CD4-positive, CD25-positive, alpha-beta regulatory T cell (primary cell): Measurements from ENCODE around the gene THTPA. TPM values are rescaled to one million over a fixed set of nuclear protein-coding genes. Genes with fewer than 3 reads are reported as not detected.

Source experiments
- ATAC-seq, 2 donors: fragments of 150-1000 bp; cut with Tn5 transposase; one replicate each; pipeline ENCODE4 v1.10.0; 2021; ENCODE audit warnings: low read depth in 2 of 2, moderate number of reproducible peaks in 2 of 2, moderate library complexity in 1 of 2
- DNase-seq, 3 donors: peaks; one replicate each; pipeline versions ENCODE4 v3.0.0 to v3.0.0-alpha.2; 2012 to 2022; ENCODE audit warnings: mixed read lengths in 1 of 3
- H3K27ac ChIP-seq: one replicate; pipeline ENCODE4 v1.7.0; 2013; ENCODE audit warnings: mild to moderate bottlenecking, low read length; ENCODE audit not compliant: insufficient read depth, poor library complexity, severe bottlenecking
- H3K27me3 ChIP-seq: one replicate; pipeline ENCODE4 v1.7.0; 2013; ENCODE audit warnings: low read length; ENCODE audit not compliant: control insufficient read depth, insufficient read depth
- H3K36me3 ChIP-seq: one replicate; pipeline ENCODE4 v1.7.0; 2013; ENCODE audit warnings: mild to moderate bottlenecking, low read length, moderate library complexity; ENCODE audit not compliant: control insufficient read depth, insufficient read depth
- H3K4me1 ChIP-seq: 2 replicates; pipeline ENCODE4 v1.7.0; 2013; ENCODE audit warnings: mild to moderate bottlenecking, low read length; ENCODE audit not compliant: insufficient read depth, control insufficient read depth, poor library complexity, severe bottlenecking
- H3K4me3 ChIP-seq: one replicate; pipeline ENCODE4 v1.7.0; 2013; ENCODE audit warnings: low read depth, mild to moderate bottlenecking, low read length, moderate library complexity
- H3K9me3 ChIP-seq, 2 experiments: 1 replicate in 1 of 2; 2 replicates in 1 of 2; pipeline ENCODE4 v1.7.0; 2013; ENCODE audit warnings: low read length in 2 of 2, mild to moderate bottlenecking in 1 of 2, moderate library complexity in 1 of 2; ENCODE audit not compliant: control insufficient read depth in 2 of 2
- H3K27ac Mint-ChIP-seq, 3 donors: one replicate each; pipeline ENCODE4 v1.8.0; 2020 to 2022; ENCODE audit warnings: mild to moderate bottlenecking in 3 of 3, mixed read lengths in 3 of 3, moderate library complexity in 2 of 3
- H3K27me3 Mint-ChIP-seq: one replicate; pipeline ENCODE4 v1.8.0; 2022; ENCODE audit warnings: mild to moderate bottlenecking, mixed read lengths
- H3K36me3 Mint-ChIP-seq: one replicate; pipeline ENCODE4 v1.8.0; 2020; ENCODE audit warnings: mixed read lengths
- H3K4me1 Mint-ChIP-seq, 4 donors: one replicate each; pipeline ENCODE4 v1.8.0; 2020 to 2022; ENCODE audit warnings: mixed read lengths in 4 of 4, mild to moderate bottlenecking in 1 of 4
- H3K4me3 Mint-ChIP-seq, 4 donors: one replicate each; pipeline ENCODE4 v1.8.0; 2020 to 2022; ENCODE audit warnings: mild to moderate bottlenecking in 4 of 4, mixed read lengths in 4 of 4, moderate library complexity in 3 of 4
- H3K9me3 Mint-ChIP-seq, 7 donors: one replicate each; pipeline ENCODE4 v1.8.0; 2020 to 2022; ENCODE audit warnings: mixed read lengths in 7 of 7, mild to moderate bottlenecking in 3 of 7, moderate library complexity in 2 of 7
- polyA plus RNA-seq, 4 donors: library from polyadenylated mRNA; unstranded; fragments of 300-500 nt; fragmentation: Illumina TruSeq; gene quantifications; one replicate each; pipeline ENCODE4 v1.2.3, GENCODE V29; 2021
- total RNA-seq: library from RNA; stranded (reverse); gene quantifications from one replicate; pipeline ENCODE4 v1.2.3, GENCODE V29; 2022

Gene THTPA
- total and polyA plus RNA-seq, 5 donors from 2014 or later = 7.5 to 14.6 (median 11.0) TPM

GRCh38 chr14:23528555-23528954 is 27.5 kb upstream of the THTPA start:
- no peaks in the 10 kb centered on the region for H3K4me1 ChIP-seq
- no peak for DNase-seq
- H3K36me3 ChIP-seq = no peaks in the 10 kb centered on the region
- no peak overlapping the region for H3K4me3 ChIP-seq
- Mint-ChIP-seq H3K27me3 (no peaks in the 10 kb centered on the region), H3K27ac (peak overlapping the region in 1 of 3 donors; percentile 63), H3K4me1 (peaks cover 0 to 2% (median 0%) of the 10 kb centered on the region in 4 donors), H3K4me3 (no peak overlapping the region), H3K36me3 (no peaks in the 10 kb centered on the region), H3K9me3 (no peaks in the 10 kb centered on the region)
- no peaks in the 10 kb centered on the region for H3K9me3 ChIP-seq
- H3K27me3 ChIP-seq = no peaks in the 10 kb centered on the region
- no peak overlapping the region for H3K27ac ChIP-seq
- no peak for ATAC-seq

- H3K27ac Mint-ChIP-seq = no peak overlapping the region
These were observed 27.1 kb upstream of the THTPA start for GRCh38 chr14:23529016-23529415.

GRCh38 chr14:23530375-23531055 is 25.6 kb upstream of the THTPA start:
- Histone ChIP-seq H3K36me3 (no peaks in the 10 kb centered on the region), H3K27ac (no peak overlapping the region), H3K9me3 (no peaks in the 10 kb centered on the region), H3K27me3 (no peaks in the 10 kb centered on the region), H3K4me1 (no peaks in the 10 kb centered on the region), H3K4me3 (no peak overlapping the region)
- H3K4me3 Mint-ChIP-seq = no peak overlapping the region
- H3K27me3 Mint-ChIP-seq = no peaks in the 10 kb centered on the region
- no peaks in the 10 kb centered on the region for H3K9me3 Mint-ChIP-seq
- DNase-seq (no peak), ATAC-seq (no peak)
- peaks cover 0 to 2% (median 0%) of the 10 kb centered on the region in 4 donors for H3K4me1 Mint-ChIP-seq
- H3K27ac Mint-ChIP-seq = peak overlapping the region in 1 of 3 donors; percentile 72
- H3K36me3 Mint-ChIP-seq = no peaks in the 10 kb centered on the region

More at GRCh38 chr14:23529016-23529415, 27.1 kb upstream of the THTPA start:
- Mint-ChIP-seq H3K4me1 (peaks cover 0 to 2% (median 0%) of the 10 kb centered on the region in 4 donors), H3K27me3 (no peaks in the 10 kb centered on the region), H3K4me3 (no peak overlapping the region), H3K9me3 (no peaks in the 10 kb centered on the region), H3K36me3 (no peaks in the 10 kb centered on the region)
- no peaks in the 10 kb centered on the region for H3K36me3 ChIP-seq
- H3K4me1 ChIP-seq = no peaks in the 10 kb centered on the region
- no peak for DNase-seq
- no peak overlapping the region for H3K27ac ChIP-seq
- H3K27me3 ChIP-seq = no peaks in the 10 kb centered on the region
- no peak for ATAC-seq
- no peak overlapping the region for H3K4me3 ChIP-seq
- H3K9me3 ChIP-seq = no peaks in the 10 kb centered on the region

GRCh38 chr14:23531391-23531790 is 24.7 kb upstream of the THTPA start:
- Histone ChIP-seq H3K4me3 (no peak overlapping the region), H3K36me3 (no peaks in the 10 kb centered on the region), H3K27ac (no peak overlapping the region), H3K27me3 (no peaks in the 10 kb centered on the region), H3K4me1 (no peaks in the 10 kb centered on the region), H3K9me3 (no peaks in the 10 kb centered on the region)
- Mint-ChIP-seq H3K4me1 (peaks cover 0 to 2% (median 0%) of the 10 kb centered on the region in 4 donors), H3K9me3 (no peaks in the 10 kb centered on the region), H3K4me3 (no peak overlapping the region), H3K36me3 (no peaks in the 10 kb centered on the region), H3K27ac (peak overlapping the region in 1 of 3 donors; percentile 72), H3K27me3 (no peaks in the 10 kb centered on the region)
- no peak for DNase-seq
- no peak for ATAC-seq

GRCh38 chr14:23532658-23533057 is 23.4 kb upstream of the THTPA start:
- H3K27me3 Mint-ChIP-seq = no peaks in the 10 kb centered on the region
- Histone ChIP-seq H3K27ac (no peak overlapping the region), H3K9me3 (no peaks in the 10 kb centered on the region), H3K4me3 (no peak overlapping the region), H3K4me1 (no peaks in the 10 kb centered on the region), H3K36me3 (no peaks in the 10 kb centered on the region), H3K27me3 (no peaks in the 10 kb centered on the region)
- DNase-seq = no peak
- no peaks in the 10 kb centered on the region for H3K36me3 Mint-ChIP-seq
- H3K27ac Mint-ChIP-seq = no peak overlapping the region
- H3K4me3 Mint-ChIP-seq = no peak overlapping the region
- H3K9me3 Mint-ChIP-seq = no peaks in the 10 kb centered on the region
- no peak for ATAC-seq
- peaks cover 0 to 2% (median 0%) of the 10 kb centered on the region in 4 donors for H3K4me1 Mint-ChIP-seq

GRCh38 chr14:23533652-23534435 is 22.2 kb upstream of the THTPA start:
- Histone ChIP-seq H3K36me3 (no peaks in the 10 kb centered on the region), H3K4me1 (no peaks in the 10 kb centered on the region), H3K27ac (no peak overlapping the region), H3K27me3 (no peaks in the 10 kb centered on the region), H3K9me3 (no peaks in the 10 kb centered on the region), H3K4me3 (no peak overlapping the region)
- Mint-ChIP-seq H3K4me3 (no peak overlapping the region), H3K27me3 (no peaks in the 10 kb centered on the region), H3K27ac (no peak overlapping the region), H3K9me3 (peaks cover 0 to 1% (median 0%) of the 10 kb centered on the region in 7 donors), H3K4me1 (peaks cover 0 to 2% (median 0%) of the 10 kb centered on the region in 4 donors), H3K36me3 (no peaks in the 10 kb centered on the region)
- ATAC-seq = no peak
- no peak for DNase-seq

GRCh38 chr14:23535943-23536342 is 20.1 kb upstream of the THTPA start:
- no peak for ATAC-seq

More at GRCh38 chr14:23535943-23536342, 20.1 kb upstream of the THTPA start:
- Histone ChIP-seq H3K4me1 (no peaks in the 10 kb centered on the region), H3K9me3 (no peaks in the 10 kb centered on the region), H3K36me3 (no peaks in the 10 kb centered on the region), H3K27ac (no peak overlapping the region), H3K27me3 (no peaks in the 10 kb centered on the region), H3K4me3 (no peak overlapping the region)
- H3K4me1 Mint-ChIP-seq = no peaks in the 10 kb centered on the region
- peaks cover 0 to 1% (median 0%) of the 10 kb centered on the region in 7 donors for H3K9me3 Mint-ChIP-seq
- H3K27ac Mint-ChIP-seq = no peak overlapping the region
- DNase-seq = no peak
- H3K27me3 Mint-ChIP-seq = peaks cover 6% of the 10 kb centered on the region
- H3K4me3 Mint-ChIP-seq = no peak overlapping the region
- H3K36me3 Mint-ChIP-seq = no peaks in the 10 kb centered on the region
